Thyroid gland (tissue), 4 donors: Measurements from ENCODE around the gene OLFM1.

Experiments used
- CTCF ChIP-seq, 6 experiments: fragments of 200-600 bp in 3 of 6; fragments of 450-650 bp in 3 of 6; sonication (generic) in 3 of 6; IDR thresholded peaks; one replicate each; pipeline ENCODE4 v1.5.1; 2016 to 2019; ENCODE audit warnings: antibody characterized with exemption in 6 of 6, mild to moderate bottlenecking in 2 of 6, inconsistent platforms in 1 of 6, moderate library complexity in 1 of 6
- POLR2A ChIP-seq, 2 donors: fragments of 450-650 bp; IDR thresholded peaks; one replicate each; pipeline ENCODE4 v1.6.1; 2017; ENCODE audit warnings: antibody characterized with exemption in 2 of 2, mild to moderate bottlenecking in 2 of 2, moderate library complexity in 1 of 2

DNA sequence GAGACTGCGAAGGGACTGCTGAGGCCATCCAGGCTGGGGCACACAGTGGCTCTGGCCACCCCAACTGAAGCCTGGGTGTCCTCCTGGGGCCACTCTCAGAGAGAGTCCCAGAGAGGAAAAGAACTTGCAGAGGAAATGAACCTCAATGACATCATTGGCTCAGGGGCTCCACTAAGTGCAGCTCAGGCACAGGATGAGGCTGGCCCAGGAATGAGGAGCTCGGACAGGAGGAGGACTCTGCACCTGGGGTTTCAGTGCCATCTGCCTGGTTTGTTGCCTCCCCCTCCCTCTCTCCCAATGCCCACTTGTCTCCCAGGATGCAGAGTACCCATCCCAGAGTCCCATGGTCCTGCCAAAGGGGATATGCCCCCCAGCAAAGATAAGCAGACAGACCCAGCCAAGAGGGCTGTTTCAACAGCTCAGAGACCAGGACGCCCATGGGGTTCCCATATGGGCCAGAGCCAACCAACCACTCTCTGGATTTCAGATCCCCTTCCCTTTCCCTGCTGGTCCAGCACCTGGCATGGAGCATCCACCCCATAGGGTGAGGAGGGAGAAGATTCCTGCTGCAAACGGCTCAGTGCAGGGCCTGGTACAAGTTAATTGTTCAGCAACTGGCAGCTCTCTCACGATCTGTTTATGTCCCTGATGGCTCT, 26.9 kb upstream of the OLFM1 start:
- TF ChIP-seq CTCF (IDR thresholded peaks at IDR 0.05) = no peak
- TF ChIP-seq POLR2A (IDR thresholded peaks at IDR 0.05) = no peak
